Suprapubic skin (tissue), 4 donors: ENCODE results near the gene OLA1.

Source experiments
- CTCF ChIP-seq, 2 donors: fragments of 200-600 bp in 1 of 2; fragments of 450-650 bp in 1 of 2; sonication (generic) in 1 of 2; IDR thresholded peaks; one replicate each; pipeline ENCODE4 v1.5.1; 2016 to 2019; ENCODE audit warnings: antibody characterized with exemption in 2 of 2, mild to moderate bottlenecking in 1 of 2, moderate library complexity in 1 of 2
- POLR2A ChIP-seq, 2 donors: fragments of 450-650 bp; IDR thresholded peaks; one replicate each; pipeline ENCODE4 v1.6.1; 2017; ENCODE audit warnings: antibody characterized with exemption in 2 of 2, mild to moderate bottlenecking in 2 of 2, moderate library complexity in 2 of 2
- POLR2AphosphoS5 ChIP-seq, 3 donors: sonication (generic); formaldehyde crosslinking; IDR thresholded peaks; one replicate each; pipeline ENCODE4 v1.6.1; 2017; ENCODE audit warnings: antibody characterized with exemption in 3 of 3

- no peak for TF ChIP-seq CTCF (IDR thresholded peaks at IDR 0.05)
- no peak for TF ChIP-seq POLR2A (IDR thresholded peaks at IDR 0.05)
- TF ChIP-seq POLR2AphosphoS5 (IDR thresholded peaks at IDR 0.05), result no peak
Measured at GRCh38 chr2:174254267-174254666, 5.9 kb upstream of the OLA1 start.
